Transverse colon (tissue), 4 donors: ENCODE results near the gene ZNF503. TPM values are rescaled to one million over a fixed set of nuclear protein-coding genes. Genes with fewer than 3 reads are reported as not detected.

Source experiments
- DNase-seq: peaks from one replicate; pipeline ENCODE4 v3.0.0-alpha.2; 2019
- H3K27ac ChIP-seq, 4 donors: fragments of 200-600 bp; sonication (generic); 2 replicates each; pipeline ENCODE4 v1.5.1; 2016 to 2018; ENCODE audit warnings: inconsistent platforms in 4 of 4
- H3K27me3 ChIP-seq: fragments of 200-600 bp; sonication (generic); 2 replicates; pipeline ENCODE4 v1.5.1; 2017; ENCODE audit warnings: inconsistent platforms
- H3K36me3 ChIP-seq, 4 donors: fragments of 200-600 bp; sonication (generic); 2 replicates each; pipeline ENCODE4 v1.5.1; 2017 to 2019; ENCODE audit warnings: inconsistent platforms in 4 of 4
- H3K4me1 ChIP-seq, 4 donors: fragments of 200-600 bp; sonication (generic); 2 replicates each; pipeline ENCODE4 v1.5.1; 2017 to 2020; ENCODE audit warnings: inconsistent platforms in 4 of 4
- H3K4me3 ChIP-seq, 4 donors: fragments of 200-600 bp; sonication (generic); 1 replicate in 1 of 4; 2 replicates in 3 of 4; pipeline versions ENCODE4 v1.5.1 to v1.6.1; 2017 to 2019; ENCODE audit warnings: inconsistent platforms in 4 of 4
- H3K9me3 ChIP-seq, 2 donors: fragments of 200-600 bp; sonication (generic); 2 replicates each; pipeline ENCODE4 v1.5.1; 2017 to 2019; ENCODE audit warnings: inconsistent platforms in 2 of 2
- EP300 ChIP-seq: sonication (generic); formaldehyde crosslinking; IDR thresholded peaks from one replicate; pipeline ENCODE4 v1.6.1; 2017; ENCODE audit warnings: antibody characterized with exemption, low read depth
- POLR2A ChIP-seq: fragments of 450-650 bp; IDR thresholded peaks from one replicate; pipeline ENCODE4 v1.6.1; 2016; ENCODE audit warnings: antibody characterized with exemption, mild to moderate bottlenecking, moderate library complexity
- POLR2AphosphoS5 ChIP-seq, 3 donors: sonication (generic); formaldehyde crosslinking; IDR thresholded peaks; one replicate each; pipeline ENCODE4 v1.6.1; 2016; ENCODE audit warnings: antibody characterized with exemption in 3 of 3
- WGBS, 2 donors: methylation state at CpG; one replicate each; pipeline ENCODE4 v1.1.5; 2018; ENCODE audit warnings: low coverage in 1 of 2; 5-methylcytosine and 5-hydroxymethylcytosine counted together
- in situ Hi-C, 4 donors: fragments of 200-750 bp; cut with MboI; loops; one replicate each; pipeline versions ENCODE4 v1.15.0 to v1.15.1; 2017; ENCODE audit warnings: low sequenced_read_pairs in 3 of 4, low pct_ligation_motif_present in 1 of 4, low pct_unique_long_range_greater_than_20kb in 1 of 4
- intact Hi-C: fragments of 100-400 bp; cut with DNase I; formaldehyde crosslinking; loops from one replicate; pipeline ENCODE4 v1.15.1; 2023; ENCODE audit warnings: low total_unique reads
- total RNA-seq, 4 donors: library from RNA; depleted of rRNA; stranded (reverse); fragments of >200 nt; gene quantifications; one replicate each; pipeline ENCODE4 v1.1.0, GENCODE V29; 2016
- TF ChIP-seq, protein P1 (sequence below), 5 experiments: fragments of 200-600 bp in 3 of 5; fragments of 450-650 bp in 2 of 5; sonication (generic) in 3 of 5; IDR thresholded peaks; 1 replicate in 2 of 5; 2 replicates in 3 of 5; pipeline ENCODE4 v1.5.1; 2016 to 2017; ENCODE audit warnings: antibody characterized with exemption in 5 of 5, inconsistent platforms in 3 of 5, mild to moderate bottlenecking in 2 of 5, moderate library complexity in 1 of 5

Gene ZNF503
- total RNA-seq, 4 donors from 2014 or later: 3.0 to 17.9 (median 7.2) TPM

- TF ChIP-seq POLR2AphosphoS5 (IDR thresholded peaks at IDR 0.05) (no peak), POLR2A (no peak), EP300 (no peak)
- TF ChIP-seq, protein P1, sequence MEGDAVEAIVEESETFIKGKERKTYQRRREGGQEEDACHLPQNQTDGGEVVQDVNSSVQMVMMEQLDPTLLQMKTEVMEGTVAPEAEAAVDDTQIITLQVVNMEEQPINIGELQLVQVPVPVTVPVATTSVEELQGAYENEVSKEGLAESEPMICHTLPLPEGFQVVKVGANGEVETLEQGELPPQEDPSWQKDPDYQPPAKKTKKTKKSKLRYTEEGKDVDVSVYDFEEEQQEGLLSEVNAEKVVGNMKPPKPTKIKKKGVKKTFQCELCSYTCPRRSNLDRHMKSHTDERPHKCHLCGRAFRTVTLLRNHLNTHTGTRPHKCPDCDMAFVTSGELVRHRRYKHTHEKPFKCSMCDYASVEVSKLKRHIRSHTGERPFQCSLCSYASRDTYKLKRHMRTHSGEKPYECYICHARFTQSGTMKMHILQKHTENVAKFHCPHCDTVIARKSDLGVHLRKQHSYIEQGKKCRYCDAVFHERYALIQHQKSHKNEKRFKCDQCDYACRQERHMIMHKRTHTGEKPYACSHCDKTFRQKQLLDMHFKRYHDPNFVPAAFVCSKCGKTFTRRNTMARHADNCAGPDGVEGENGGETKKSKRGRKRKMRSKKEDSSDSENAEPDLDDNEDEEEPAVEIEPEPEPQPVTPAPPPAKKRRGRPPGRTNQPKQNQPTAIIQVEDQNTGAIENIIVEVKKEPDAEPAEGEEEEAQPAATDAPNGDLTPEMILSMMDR (IDR thresholded peaks at IDR 0.05): no peak
- peak overlapping the region in 2 of 4 donors; percentile 4 to 50 for H3K27ac ChIP-seq
- no peak for DNase-seq
- in situ Hi-C loops: no loop called here
- H3K4me1 ChIP-seq: peaks cover 3 to 34% (median 13%) of the 10 kb centered on the region in 4 donors
- no peaks in the 10 kb centered on the region for H3K27me3 ChIP-seq
- intact Hi-C loops: no loop called here
- H3K36me3 ChIP-seq: no peaks in the 10 kb centered on the region
- no peaks in the 10 kb centered on the region for H3K9me3 ChIP-seq
- no peak overlapping the region for H3K4me3 ChIP-seq
- 72 to 78% methylated on average over 5 to 9 of the region's 9 CpGs for whole genome bisulfite sequencing, 2 donors
Measured at GRCh38 chr10:75428434-75429158, 27.0 kb upstream of the ZNF503 start.

GRCh38 chr10:75427951-75428350 is 26.4 kb upstream of the ZNF503 start:
- in situ Hi-C loops (no loop called here), intact Hi-C loops (no loop called here)
- Histone ChIP-seq H3K27ac (peak overlapping the region in 2 of 4 donors; percentile 4 to 50), H3K9me3 (no peaks in the 10 kb centered on the region), H3K27me3 (no peaks in the 10 kb centered on the region), H3K4me3 (no peak overlapping the region), H3K36me3 (no peaks in the 10 kb centered on the region), H3K4me1 (peaks cover 3 to 34% (median 13%) of the 10 kb centered on the region in 4 donors)
- TF ChIP-seq POLR2AphosphoS5 (IDR thresholded peaks at IDR 0.05): no peak
- no peak for TF ChIP-seq EP300
- TF ChIP-seq, protein P1 (IDR thresholded peaks at IDR 0.05): no peak
- no peak for TF ChIP-seq POLR2A
- WGBS, 2 donors: 60 to 67% methylated on average over 2 to 3 of the region's 3 CpGs
- DNase-seq: no peak

GRCh38 chr10:75426880-75427279 is 25.3 kb upstream of the ZNF503 start:
- 88 to 90% methylated on average over 1 of the region's 1 CpG for WGBS, 2 donors
- intact Hi-C loops: no loop called here
- H3K27ac ChIP-seq: no peak overlapping the region
- in situ Hi-C loops: no loop called here
- H3K4me3 ChIP-seq: no peak overlapping the region
- H3K27me3 ChIP-seq: no peaks in the 10 kb centered on the region
- TF ChIP-seq POLR2A: no peak
- no peak for TF ChIP-seq POLR2AphosphoS5 (IDR thresholded peaks at IDR 0.05)
- TF ChIP-seq EP300: no peak
- TF ChIP-seq, protein P1 (IDR thresholded peaks at IDR 0.05): no peak
- peaks cover 3 to 27% (median 11%) of the 10 kb centered on the region in 4 donors for H3K4me1 ChIP-seq
- no peaks in the 10 kb centered on the region for H3K9me3 ChIP-seq
- no peaks in the 10 kb centered on the region for H3K36me3 ChIP-seq
- DNase-seq: no peak

DNA sequence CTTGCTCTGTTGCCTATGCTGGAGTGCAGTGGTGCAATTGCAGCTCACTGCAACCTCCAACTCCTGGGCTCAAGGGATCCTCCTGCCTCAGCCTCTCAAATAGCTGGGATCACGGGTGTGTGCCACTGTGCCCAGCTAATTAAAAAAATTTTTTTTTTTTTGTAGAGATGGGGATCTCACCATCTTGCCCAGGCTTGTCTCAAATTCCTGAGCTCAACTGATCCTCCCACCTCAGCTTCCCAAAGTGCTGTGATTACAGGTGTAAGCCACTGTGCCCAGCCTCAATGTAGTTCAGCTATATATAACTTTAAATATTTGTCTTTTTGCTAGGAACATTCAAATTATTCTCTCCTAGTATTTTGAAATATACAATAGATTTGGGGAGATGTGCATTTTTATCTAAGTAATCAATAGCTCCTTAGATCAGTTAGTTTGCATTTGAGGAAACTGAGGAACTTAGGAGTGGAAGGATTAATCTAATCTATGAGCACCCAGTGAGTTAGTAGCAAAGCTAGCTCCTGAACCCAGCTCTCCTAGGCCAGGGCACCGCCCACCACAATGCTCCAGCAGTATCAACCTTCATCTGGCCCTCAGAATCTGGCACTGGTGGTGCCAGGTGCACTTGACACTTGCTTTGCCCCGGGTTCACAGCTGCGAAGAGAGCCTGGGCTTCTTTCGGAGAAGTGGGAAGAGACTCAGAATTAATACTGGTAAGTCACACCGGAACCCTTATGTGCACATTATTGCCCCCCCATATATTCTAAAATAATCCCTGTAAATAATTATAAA is 23.9 kb upstream of the ZNF503 start:
- DNase-seq: no peak
- intact Hi-C loops (no loop called here), in situ Hi-C loops (no loop called here)
- no peak for TF ChIP-seq POLR2A
- no peak for TF ChIP-seq POLR2AphosphoS5 (IDR thresholded peaks at IDR 0.05)
- TF ChIP-seq EP300: no peak
- TF ChIP-seq, protein P1 (IDR thresholded peaks at IDR 0.05): no peak
- WGBS, 2 donors: 91% methylated on average over 6 of the region's 6 CpGs; no CpG with 5 or more reads in 1 of the 2 donors
- Histone ChIP-seq H3K27ac (no peak overlapping the region), H3K4me1 (peaks cover 0 to 18% (median 5%) of the 10 kb centered on the region in 4 donors), H3K36me3 (no peaks in the 10 kb centered on the region), H3K4me3 (no peak overlapping the region), H3K9me3 (no peaks in the 10 kb centered on the region), H3K27me3 (no peaks in the 10 kb centered on the region)
